Measurements from ENCODE around the gene CCDC38.

CCDC38 gene

GRCh38 chr12:95940514-95940913 lies 1.9 kb downstream of the CCDC38 start:
- Histone ChIP-seq H3K9me3 (ENCODE audit: control insufficient read depth, insufficient read depth, low read length) (no peaks in the 10 kb centered on the region), H3K9ac (ENCODE audit: low read depth, low read length) (no peak overlapping the region), H3K36me3 (ENCODE audit: control insufficient read depth, insufficient read depth, low read length) (no peaks in the 10 kb centered on the region), H3K4me3 (ENCODE audit: low read depth, low read length) (no peak overlapping the region), H3K27ac (ENCODE audit: low read depth, low read length) (no peak overlapping the region), H3K4me1 (ENCODE audit: control insufficient read depth, insufficient read depth, low read length) (peaks cover 4% of the 10 kb centered on the region), H3K27me3 (ENCODE audit: control insufficient read depth, insufficient read depth, low read length) (peaks cover 20% of the 10 kb centered on the region)

GRCh38 chr12:95922231-95922630 lies 20.2 kb downstream of the CCDC38 start:
- Histone ChIP-seq H3K9ac (ENCODE audit: low read depth, low read length) (no peak overlapping the region), H3K4me3 (ENCODE audit: low read depth, low read length) (no peak overlapping the region), H3K4me1 (ENCODE audit: control insufficient read depth, insufficient read depth, low read length) (no peaks in the 10 kb centered on the region), H3K27me3 (ENCODE audit: control insufficient read depth, insufficient read depth, low read length) (no peaks in the 10 kb centered on the region), H3K36me3 (ENCODE audit: control insufficient read depth, insufficient read depth, low read length) (no peaks in the 10 kb centered on the region), H3K9me3 (ENCODE audit: control insufficient read depth, insufficient read depth, low read length) (no peaks in the 10 kb centered on the region), H3K27ac (ENCODE audit: low read depth, low read length) (no peak overlapping the region)

- no peaks in the 10 kb centered on the region for H3K36me3 ChIP-seq (ENCODE audit: control insufficient read depth, insufficient read depth, low read length)
- no peak overlapping the region for H3K9ac ChIP-seq (ENCODE audit: low read depth, low read length)
- no peak overlapping the region for H3K4me3 ChIP-seq (ENCODE audit: low read depth, low read length)
- no peaks in the 10 kb centered on the region for H3K9me3 ChIP-seq (ENCODE audit: control insufficient read depth, insufficient read depth, low read length)
- H3K27ac ChIP-seq (ENCODE audit: low read depth, low read length) = no peak overlapping the region
- H3K4me1 ChIP-seq (ENCODE audit: control insufficient read depth, insufficient read depth, low read length) = no peaks in the 10 kb centered on the region
- no peaks in the 10 kb centered on the region for H3K27me3 ChIP-seq (ENCODE audit: control insufficient read depth, insufficient read depth, low read length)
These were observed 23.3 kb downstream of the CCDC38 start for GRCh38 chr12:95919110-95919509.

GRCh38 chr12:95918194-95918993 lies 24.0 kb downstream of the CCDC38 start:
- no peak overlapping the region for H3K9ac ChIP-seq (ENCODE audit: low read depth, low read length)
- H3K4me1 ChIP-seq (ENCODE audit: control insufficient read depth, insufficient read depth, low read length) = no peaks in the 10 kb centered on the region
- H3K4me3 ChIP-seq (ENCODE audit: low read depth, low read length) = no peak overlapping the region
- H3K9me3 ChIP-seq (ENCODE audit: control insufficient read depth, insufficient read depth, low read length) = no peaks in the 10 kb centered on the region
- H3K36me3 ChIP-seq (ENCODE audit: control insufficient read depth, insufficient read depth, low read length) = no peaks in the 10 kb centered on the region
- no peaks in the 10 kb centered on the region for H3K27me3 ChIP-seq (ENCODE audit: control insufficient read depth, insufficient read depth, low read length)
- no peak overlapping the region for H3K27ac ChIP-seq (ENCODE audit: low read depth, low read length)

- Histone ChIP-seq H3K9me3 (ENCODE audit: control insufficient read depth, insufficient read depth, low read length) (no peaks in the 10 kb centered on the region), H3K27ac (ENCODE audit: low read depth, low read length) (no peak overlapping the region), H3K27me3 (ENCODE audit: control insufficient read depth, insufficient read depth, low read length) (no peaks in the 10 kb centered on the region), H3K4me1 (ENCODE audit: control insufficient read depth, insufficient read depth, low read length) (no peaks in the 10 kb centered on the region), H3K4me3 (ENCODE audit: low read depth, low read length) (no peak overlapping the region), H3K9ac (ENCODE audit: low read depth, low read length) (no peak overlapping the region), H3K36me3 (ENCODE audit: control insufficient read depth, insufficient read depth, low read length) (no peaks in the 10 kb centered on the region)
These were observed 32.5 kb downstream of the CCDC38 start for GRCh38 chr12:95909871-95910270.

GRCh38 chr12:95908573-95908972 lies 33.8 kb downstream of the CCDC38 start:
- no peaks in the 10 kb centered on the region for H3K9me3 ChIP-seq (ENCODE audit: control insufficient read depth, insufficient read depth, low read length)
- no peak overlapping the region for H3K9ac ChIP-seq (ENCODE audit: low read depth, low read length)
- no peak overlapping the region for H3K4me3 ChIP-seq (ENCODE audit: low read depth, low read length)
- no peaks in the 10 kb centered on the region for H3K36me3 ChIP-seq (ENCODE audit: control insufficient read depth, insufficient read depth, low read length)
- H3K4me1 ChIP-seq (ENCODE audit: control insufficient read depth, insufficient read depth, low read length) = no peaks in the 10 kb centered on the region
- no peak overlapping the region for H3K27ac ChIP-seq (ENCODE audit: low read depth, low read length)
- H3K27me3 ChIP-seq (ENCODE audit: control insufficient read depth, insufficient read depth, low read length) = no peaks in the 10 kb centered on the region

GRCh38 chr12:95898081-95898480 lies 44.3 kb downstream of the CCDC38 start:
- H3K9ac ChIP-seq (ENCODE audit: low read depth, low read length) = no peak overlapping the region
- no peaks in the 10 kb centered on the region for H3K27me3 ChIP-seq (ENCODE audit: control insufficient read depth, insufficient read depth, low read length)

GRCh38 chr12:95896846-95897245 lies 45.6 kb downstream of the CCDC38 start:
- H3K36me3 ChIP-seq (ENCODE audit: control insufficient read depth, insufficient read depth, low read length) = no peaks in the 10 kb centered on the region

More at GRCh38 chr12:95898081-95898480, 44.3 kb downstream of the CCDC38 start:
- Histone ChIP-seq H3K9me3 (ENCODE audit: control insufficient read depth, insufficient read depth, low read length) (0 out of 2 replicates have a peak, but pooled peaks cover under 1% of the 10 kb centered on the region), H3K4me3 (ENCODE audit: low read depth, low read length) (no peak overlapping the region), H3K4me1 (ENCODE audit: control insufficient read depth, insufficient read depth, low read length) (no peaks in the 10 kb centered on the region), H3K36me3 (ENCODE audit: control insufficient read depth, insufficient read depth, low read length) (no peaks in the 10 kb centered on the region), H3K27ac (ENCODE audit: low read depth, low read length) (no peak overlapping the region)

GRCh38 chr12:95890958-95891357 lies 51.5 kb downstream of the CCDC38 start:
- H3K27me3 ChIP-seq (ENCODE audit: control insufficient read depth, insufficient read depth, low read length) = no peaks in the 10 kb centered on the region
- no peak overlapping the region for H3K27ac ChIP-seq (ENCODE audit: low read depth, low read length)
- no peak overlapping the region for H3K4me3 ChIP-seq (ENCODE audit: low read depth, low read length)
- no peaks in the 10 kb centered on the region for H3K36me3 ChIP-seq (ENCODE audit: control insufficient read depth, insufficient read depth, low read length)
- H3K9me3 ChIP-seq (ENCODE audit: control insufficient read depth, insufficient read depth, low read length) = no peaks in the 10 kb centered on the region
- no peak overlapping the region for H3K9ac ChIP-seq (ENCODE audit: low read depth, low read length)
- no peaks in the 10 kb centered on the region for H3K4me1 ChIP-seq (ENCODE audit: control insufficient read depth, insufficient read depth, low read length)

More at GRCh38 chr12:95896846-95897245, 45.6 kb downstream of the CCDC38 start:
- Histone ChIP-seq H3K4me1 (ENCODE audit: control insufficient read depth, insufficient read depth, low read length) (no peaks in the 10 kb centered on the region), H3K4me3 (ENCODE audit: low read depth, low read length) (no peak overlapping the region), H3K27ac (ENCODE audit: low read depth, low read length) (no peak overlapping the region), H3K9me3 (ENCODE audit: control insufficient read depth, insufficient read depth, low read length) (no peaks in the 10 kb centered on the region), H3K9ac (ENCODE audit: low read depth, low read length) (no peak overlapping the region), H3K27me3 (ENCODE audit: control insufficient read depth, insufficient read depth, low read length) (no peaks in the 10 kb centered on the region)

- Histone ChIP-seq H3K27ac (ENCODE audit: low read depth, low read length) (no peak overlapping the region), H3K36me3 (ENCODE audit: control insufficient read depth, insufficient read depth, low read length) (no peaks in the 10 kb centered on the region), H3K9ac (ENCODE audit: low read depth, low read length) (no peak overlapping the region), H3K4me1 (ENCODE audit: control insufficient read depth, insufficient read depth, low read length) (no peaks in the 10 kb centered on the region), H3K4me3 (ENCODE audit: low read depth, low read length) (no peak overlapping the region), H3K27me3 (ENCODE audit: control insufficient read depth, insufficient read depth, low read length) (no peaks in the 10 kb centered on the region), H3K9me3 (ENCODE audit: control insufficient read depth, insufficient read depth, low read length) (no peaks in the 10 kb centered on the region)
These were observed 55.1 kb downstream of the CCDC38 start for GRCh38 chr12:95887311-95887710.

- no peaks in the 10 kb centered on the region for H3K27me3 ChIP-seq (ENCODE audit: control insufficient read depth, insufficient read depth, low read length)
- no peak overlapping the region for H3K27ac ChIP-seq (ENCODE audit: low read depth, low read length)
- no peak overlapping the region for H3K4me3 ChIP-seq (ENCODE audit: low read depth, low read length)
- H3K4me1 ChIP-seq (ENCODE audit: control insufficient read depth, insufficient read depth, low read length) = no peaks in the 10 kb centered on the region
- H3K36me3 ChIP-seq (ENCODE audit: control insufficient read depth, insufficient read depth, low read length) = no peaks in the 10 kb centered on the region
- H3K9me3 ChIP-seq (ENCODE audit: control insufficient read depth, insufficient read depth, low read length) = no peaks in the 10 kb centered on the region
- H3K9ac ChIP-seq (ENCODE audit: low read depth, low read length) = no peak overlapping the region
These were observed 57.4 kb downstream of the CCDC38 start for GRCh38 chr12:95884998-95885397.

Data from HUES48 (cell line).